ENCODE measurements around the gene HRH2.

- no peak for TF ChIP-seq POLR2A (IDR thresholded peaks at IDR 0.05)
- TF ChIP-seq, protein P1, sequence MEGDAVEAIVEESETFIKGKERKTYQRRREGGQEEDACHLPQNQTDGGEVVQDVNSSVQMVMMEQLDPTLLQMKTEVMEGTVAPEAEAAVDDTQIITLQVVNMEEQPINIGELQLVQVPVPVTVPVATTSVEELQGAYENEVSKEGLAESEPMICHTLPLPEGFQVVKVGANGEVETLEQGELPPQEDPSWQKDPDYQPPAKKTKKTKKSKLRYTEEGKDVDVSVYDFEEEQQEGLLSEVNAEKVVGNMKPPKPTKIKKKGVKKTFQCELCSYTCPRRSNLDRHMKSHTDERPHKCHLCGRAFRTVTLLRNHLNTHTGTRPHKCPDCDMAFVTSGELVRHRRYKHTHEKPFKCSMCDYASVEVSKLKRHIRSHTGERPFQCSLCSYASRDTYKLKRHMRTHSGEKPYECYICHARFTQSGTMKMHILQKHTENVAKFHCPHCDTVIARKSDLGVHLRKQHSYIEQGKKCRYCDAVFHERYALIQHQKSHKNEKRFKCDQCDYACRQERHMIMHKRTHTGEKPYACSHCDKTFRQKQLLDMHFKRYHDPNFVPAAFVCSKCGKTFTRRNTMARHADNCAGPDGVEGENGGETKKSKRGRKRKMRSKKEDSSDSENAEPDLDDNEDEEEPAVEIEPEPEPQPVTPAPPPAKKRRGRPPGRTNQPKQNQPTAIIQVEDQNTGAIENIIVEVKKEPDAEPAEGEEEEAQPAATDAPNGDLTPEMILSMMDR (IDR thresholded peaks at IDR 0.05): no peak
Measured at GRCh38 chr5:175712313-175712680, 54.4 kb downstream of the HRH2 start.

All from lower leg skin (tissue), 3 donors.